ENCODE measurements around the gene CPB2.

The CPB2 gene

DNA sequence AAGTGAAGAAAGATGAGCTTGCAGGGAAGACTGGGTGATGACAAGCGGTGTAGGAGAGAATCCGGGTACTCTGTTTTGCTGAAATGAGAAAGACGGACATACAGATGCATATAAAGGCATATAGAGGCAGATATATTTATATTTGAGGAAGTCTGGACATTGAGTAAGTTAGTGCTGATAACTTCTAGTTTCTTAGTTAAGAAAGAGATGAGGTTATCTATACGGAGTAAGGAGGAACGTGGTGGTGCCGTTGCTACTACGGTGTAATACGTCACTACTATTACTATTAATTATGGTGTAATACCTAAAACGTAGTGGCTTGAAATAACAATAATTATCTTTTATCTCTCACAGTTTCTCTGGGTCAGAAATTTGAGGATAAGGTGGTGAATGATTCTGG, 9.8 kb upstream of the CPB2 start:
- no peak for DNase-seq (ENCODE audit: low read depth)
- no peak overlapping the region for H3K4me3 ChIP-seq (ENCODE audit: control insufficient read depth, low read depth, low read length)
- TF ChIP-seq, protein P1, sequence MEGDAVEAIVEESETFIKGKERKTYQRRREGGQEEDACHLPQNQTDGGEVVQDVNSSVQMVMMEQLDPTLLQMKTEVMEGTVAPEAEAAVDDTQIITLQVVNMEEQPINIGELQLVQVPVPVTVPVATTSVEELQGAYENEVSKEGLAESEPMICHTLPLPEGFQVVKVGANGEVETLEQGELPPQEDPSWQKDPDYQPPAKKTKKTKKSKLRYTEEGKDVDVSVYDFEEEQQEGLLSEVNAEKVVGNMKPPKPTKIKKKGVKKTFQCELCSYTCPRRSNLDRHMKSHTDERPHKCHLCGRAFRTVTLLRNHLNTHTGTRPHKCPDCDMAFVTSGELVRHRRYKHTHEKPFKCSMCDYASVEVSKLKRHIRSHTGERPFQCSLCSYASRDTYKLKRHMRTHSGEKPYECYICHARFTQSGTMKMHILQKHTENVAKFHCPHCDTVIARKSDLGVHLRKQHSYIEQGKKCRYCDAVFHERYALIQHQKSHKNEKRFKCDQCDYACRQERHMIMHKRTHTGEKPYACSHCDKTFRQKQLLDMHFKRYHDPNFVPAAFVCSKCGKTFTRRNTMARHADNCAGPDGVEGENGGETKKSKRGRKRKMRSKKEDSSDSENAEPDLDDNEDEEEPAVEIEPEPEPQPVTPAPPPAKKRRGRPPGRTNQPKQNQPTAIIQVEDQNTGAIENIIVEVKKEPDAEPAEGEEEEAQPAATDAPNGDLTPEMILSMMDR (IDR thresholded peaks at IDR 0.05; ENCODE audit: control insufficient read depth, insufficient read depth, low read depth, low read length, missing control alignments): no peak

DNA sequence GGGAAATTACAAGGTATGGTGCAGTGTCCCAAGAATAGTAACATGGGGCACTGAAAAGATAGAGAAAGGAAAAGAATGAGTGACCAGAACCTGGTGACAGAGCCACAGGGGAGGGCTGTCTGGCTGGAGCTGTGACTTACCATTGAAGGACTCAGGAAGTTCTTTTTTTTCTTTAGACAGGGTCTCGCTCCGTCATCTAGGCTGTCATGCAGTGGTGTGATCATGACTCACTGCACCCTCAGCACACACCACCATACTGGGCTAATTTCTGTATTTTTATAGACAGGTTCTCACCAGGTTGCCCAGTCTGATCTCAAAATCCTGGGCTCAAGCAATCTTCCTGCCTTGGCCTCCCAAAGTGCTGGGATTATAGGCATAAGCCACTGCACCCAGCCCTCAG, 8.8 kb upstream of the CPB2 start:
- no peak overlapping the region for H3K4me3 ChIP-seq (ENCODE audit: control insufficient read depth, low read depth, low read length)
- TF ChIP-seq, protein P1 (IDR thresholded peaks at IDR 0.05; ENCODE audit: control insufficient read depth, insufficient read depth, low read depth, low read length, missing control alignments): no peak
- no peak for DNase-seq (ENCODE audit: low read depth)

DNA sequence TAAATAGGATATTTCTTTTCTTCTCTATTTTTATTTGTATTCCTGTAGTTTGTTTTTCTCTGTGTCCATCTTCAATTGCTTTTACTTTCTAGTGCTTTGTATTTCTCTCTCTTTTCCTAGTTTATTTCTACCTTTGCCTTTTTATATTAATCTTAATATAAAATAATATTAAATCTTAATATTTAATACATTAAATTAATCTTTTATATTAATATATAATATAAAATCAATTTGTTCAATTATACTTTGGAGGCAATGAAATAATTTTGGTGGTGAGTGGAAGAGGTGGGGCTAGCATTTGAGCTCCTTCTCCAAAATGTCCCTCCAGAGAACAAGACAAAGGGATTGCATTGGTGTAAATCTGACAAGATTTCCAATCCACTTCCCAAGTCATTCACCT, 6.3 kb upstream of the CPB2 start:
- DNase-seq (ENCODE audit: low read depth): no peak
- TF ChIP-seq, protein P1 (IDR thresholded peaks at IDR 0.05; ENCODE audit: control insufficient read depth, insufficient read depth, low read depth, low read length, missing control alignments): no peak
- H3K4me3 ChIP-seq (ENCODE audit: control insufficient read depth, low read depth, low read length): no peak overlapping the region

DNA sequence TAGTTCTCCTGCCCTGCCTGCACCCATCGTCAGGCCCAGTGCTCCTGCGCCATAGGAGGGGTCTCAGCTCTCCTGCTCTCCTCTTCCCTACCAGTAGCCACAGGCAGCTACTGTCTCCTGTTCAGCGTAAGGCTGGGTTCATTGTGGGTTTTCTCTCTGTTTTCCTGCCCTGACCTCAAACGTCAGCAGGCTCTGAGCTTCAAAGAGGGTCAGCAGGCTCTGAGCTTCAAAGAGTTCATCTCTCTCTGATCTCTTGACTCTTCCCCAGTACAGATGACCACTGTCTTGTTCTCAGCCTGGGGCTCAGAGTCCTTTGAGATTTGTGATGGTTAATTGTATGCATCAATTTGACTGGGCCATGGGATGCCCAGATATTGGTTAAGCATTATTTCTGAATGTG, 4.6 kb upstream of the CPB2 start:
- no peak for DNase-seq (ENCODE audit: low read depth)
- TF ChIP-seq, protein P1 (IDR thresholded peaks at IDR 0.05; ENCODE audit: control insufficient read depth, insufficient read depth, low read depth, low read length, missing control alignments): no peak
- no peak overlapping the region for H3K4me3 ChIP-seq (ENCODE audit: control insufficient read depth, low read depth, low read length)

DNA sequence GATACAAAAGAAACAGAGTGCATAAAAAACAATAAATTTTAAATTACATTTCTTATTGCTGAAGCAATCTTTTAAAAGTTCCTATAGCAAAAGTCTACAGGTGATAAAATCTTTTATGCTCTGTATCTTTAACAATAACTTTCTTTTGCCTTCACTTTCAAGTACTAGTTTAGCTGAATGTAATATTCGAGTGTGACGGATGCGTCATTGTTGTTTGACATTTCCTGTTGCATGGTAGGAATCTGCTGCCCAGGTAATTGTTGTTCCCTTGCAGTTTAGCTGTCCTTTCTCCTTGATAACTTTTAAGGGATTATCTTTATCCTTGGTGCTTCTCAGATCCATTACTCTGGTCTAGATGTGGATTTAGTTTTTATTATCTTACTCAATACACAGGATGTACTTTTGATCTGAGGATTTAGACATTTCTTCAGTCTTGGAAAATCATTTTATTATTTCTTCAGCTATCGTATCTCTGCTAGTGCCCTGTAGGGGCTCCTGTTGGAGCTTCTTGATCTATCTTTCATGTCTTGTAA, 2.1 kb upstream of the CPB2 start:
- TF ChIP-seq, protein P1 (IDR thresholded peaks at IDR 0.05; ENCODE audit: control insufficient read depth, insufficient read depth, low read depth, low read length, missing control alignments): no peak
- DNase-seq (ENCODE audit: low read depth): no peak
- no peak overlapping the region for H3K4me3 ChIP-seq (ENCODE audit: control insufficient read depth, low read depth, low read length)

DNA sequence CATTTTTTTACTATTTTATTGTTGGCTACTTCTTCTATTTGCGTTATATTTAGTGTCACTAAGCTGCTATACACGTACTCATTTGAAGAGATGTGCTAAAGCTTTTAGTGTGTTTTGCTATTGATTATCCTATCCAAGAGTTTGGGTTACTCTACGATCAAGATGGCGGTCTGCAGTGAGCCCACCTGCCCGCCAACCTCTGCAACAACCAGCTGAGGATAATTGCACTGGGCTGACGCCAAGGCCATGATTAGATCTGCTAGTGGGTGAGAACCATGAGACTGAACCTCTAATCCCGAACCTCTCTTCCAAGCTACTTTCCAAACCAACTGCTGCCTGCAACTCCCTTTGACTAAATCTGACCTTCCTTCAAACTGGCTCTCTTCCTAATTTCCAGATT, 1.8 kb downstream of the CPB2 start:
- no peak overlapping the region for H3K4me3 ChIP-seq (ENCODE audit: control insufficient read depth, low read depth, low read length)
- DNase-seq (ENCODE audit: low read depth): no peak
- TF ChIP-seq, protein P1 (IDR thresholded peaks at IDR 0.05; ENCODE audit: control insufficient read depth, insufficient read depth, low read depth, low read length, missing control alignments): no peak

DNA sequence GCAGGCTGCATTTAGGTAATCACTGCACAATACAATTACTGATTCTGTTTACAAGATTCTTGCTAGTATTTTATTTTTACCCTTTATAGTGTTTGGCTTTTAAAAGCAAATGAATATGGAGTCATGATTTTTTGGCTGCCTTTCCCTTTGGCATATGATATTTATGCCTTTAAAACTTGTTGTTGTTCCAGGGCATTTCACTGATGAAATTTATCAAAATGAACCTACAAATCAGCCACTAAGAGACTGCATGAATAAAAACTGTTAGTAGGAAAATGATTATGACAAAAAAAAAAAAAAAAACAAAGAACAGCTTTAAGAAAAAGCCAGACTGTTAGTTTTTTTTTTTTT, 2.6 kb downstream of the CPB2 start:
- H3K4me3 ChIP-seq (ENCODE audit: control insufficient read depth, low read depth, low read length): no peak overlapping the region
- no peak for DNase-seq (ENCODE audit: low read depth)
- TF ChIP-seq, protein P1 (IDR thresholded peaks at IDR 0.05; ENCODE audit: control insufficient read depth, insufficient read depth, low read depth, low read length, missing control alignments): no peak
